ENCODE data around the gene IRF1. TPM values are rescaled to one million over a fixed set of nuclear protein-coding genes. Genes with fewer than 3 reads are reported as not detected.
A peak's percentile ranks its signal among the peaks of the same experiment; 100 is the strongest.

The IRF1 gene
- total RNA-seq, 2 donors from 2014 or later, result 351 to 512 TPM

- Mint-ChIP-seq H3K27ac (peak overlapping the region; percentile 90 to 100), H3K36me3 (no peaks in the 10 kb centered on the region), H3K4me3 (peak overlapping the region; percentile 88), H3K9me3 (no peaks in the 10 kb centered on the region), H3K27me3 (no peaks in the 10 kb centered on the region), H3K4me1 (ENCODE audit: low read depth in 2 of 2) (peaks cover 64 to 75% of the 10 kb centered on the region in 2 donors)
- DNase-seq (ENCODE audit: low spot score), result no peak
- ATAC-seq, result no peak
These were observed 7.0 kb upstream of the IRF1 start for GRCh38 chr5:132497488-132497997.

- ATAC-seq (peak; percentile 80 to 83), DNase-seq (ENCODE audit: low spot score) (peak; percentile 96)
- no peaks in the 10 kb centered on the region for H3K27me3 Mint-ChIP-seq
- no peaks in the 10 kb centered on the region for H3K36me3 Mint-ChIP-seq
- peaks cover 70 to 76% of the 10 kb centered on the region in 2 donors for H3K4me1 Mint-ChIP-seq (ENCODE audit: low read depth in 2 of 2)
- H3K4me3 Mint-ChIP-seq, result peak overlapping the region; percentile 88
- no peaks in the 10 kb centered on the region for H3K9me3 Mint-ChIP-seq
- peak overlapping the region; percentile 90 to 100 for H3K27ac Mint-ChIP-seq
These were observed 6.3 kb upstream of the IRF1 start for GRCh38 chr5:132496631-132497487.

- peak; percentile 93 for DNase-seq (ENCODE audit: low spot score)
- Mint-ChIP-seq H3K27me3 (no peaks in the 10 kb centered on the region), H3K9me3 (no peaks in the 10 kb centered on the region), H3K36me3 (no peaks in the 10 kb centered on the region), H3K4me1 (ENCODE audit: low read depth in 2 of 2) (peaks cover 73 to 81% of the 10 kb centered on the region in 2 donors), H3K27ac (peak overlapping the region; percentile 90 to 100), H3K4me3 (peak overlapping the region; percentile 88)
- peak; percentile 73 to 79 for ATAC-seq
These were observed 5.6 kb upstream of the IRF1 start for GRCh38 chr5:132496191-132496630.

GRCh38 chr5:132495667-132496190, 5.2 kb upstream of the IRF1 start:
- DNase-seq (ENCODE audit: low spot score) (peak; percentile 95), ATAC-seq (peak; percentile 69 to 79)
- peaks cover 71 to 79% of the 10 kb centered on the region in 2 donors for H3K4me1 Mint-ChIP-seq (ENCODE audit: low read depth in 2 of 2)
- H3K9me3 Mint-ChIP-seq, result no peaks in the 10 kb centered on the region
- H3K4me3 Mint-ChIP-seq, result peak overlapping the region; percentile 88
- peak overlapping the region; percentile 90 to 100 for H3K27ac Mint-ChIP-seq
- H3K27me3 Mint-ChIP-seq, result no peaks in the 10 kb centered on the region
- no peaks in the 10 kb centered on the region for H3K36me3 Mint-ChIP-seq

GRCh38 chr5:132493821-132494220, 3.2 kb upstream of the IRF1 start:
- no peak for ATAC-seq
- H3K27me3 Mint-ChIP-seq, result no peaks in the 10 kb centered on the region

GRCh38 chr5:132493241-132493640, 2.7 kb upstream of the IRF1 start:
- Mint-ChIP-seq H3K27ac (peak overlapping the region; percentile 90 to 100), H3K4me1 (ENCODE audit: low read depth in 2 of 2) (peaks cover 59 to 60% of the 10 kb centered on the region in 2 donors), H3K9me3 (no peaks in the 10 kb centered on the region), H3K4me3 (peak overlapping the region; percentile 75), H3K36me3 (peaks cover 14% of the 10 kb centered on the region), H3K27me3 (no peaks in the 10 kb centered on the region)
- DNase-seq (ENCODE audit: low spot score) (no peak), ATAC-seq (no peak)

More at GRCh38 chr5:132493821-132494220, 3.2 kb upstream of the IRF1 start:
- Mint-ChIP-seq H3K9me3 (no peaks in the 10 kb centered on the region), H3K4me1 (ENCODE audit: low read depth in 2 of 2) (peaks cover 58 to 64% of the 10 kb centered on the region in 2 donors), H3K4me3 (peak overlapping the region; percentile 75), H3K36me3 (peaks cover 9% of the 10 kb centered on the region), H3K27ac (peak overlapping the region; percentile 90 to 100)
- no peak for DNase-seq (ENCODE audit: low spot score)

GRCh38 chr5:132492386-132493125, 2.0 kb upstream of the IRF1 start:
- peak overlapping the region; percentile 93 for H3K4me3 Mint-ChIP-seq
- H3K4me1 Mint-ChIP-seq (ENCODE audit: low read depth in 2 of 2), result peaks cover 61 to 66% of the 10 kb centered on the region in 2 donors
- H3K27ac Mint-ChIP-seq, result peak overlapping the region; percentile 90 to 100
- no peaks in the 10 kb centered on the region for H3K9me3 Mint-ChIP-seq
- H3K36me3 Mint-ChIP-seq, result peaks cover 21% of the 10 kb centered on the region
- no peak for DNase-seq (ENCODE audit: low spot score)
- no peaks in the 10 kb centered on the region for H3K27me3 Mint-ChIP-seq
- ATAC-seq, result no peak

GRCh38 chr5:132491368-132492364, 1.1 kb upstream of the IRF1 start:
- Mint-ChIP-seq H3K36me3 (peaks cover 28% of the 10 kb centered on the region), H3K4me3 (peak overlapping the region; percentile 93), H3K9me3 (no peaks in the 10 kb centered on the region), H3K27ac (peak overlapping the region; percentile 90 to 100), H3K27me3 (no peaks in the 10 kb centered on the region), H3K4me1 (ENCODE audit: low read depth in 2 of 2) (peaks cover 64 to 66% of the 10 kb centered on the region in 2 donors)
- DNase-seq (ENCODE audit: low spot score), result no peak
- ATAC-seq, result peak; percentile 22 to 37

GRCh38 chr5:132489871-132490483, 596 bp downstream of the IRF1 start:
- H3K36me3 Mint-ChIP-seq, result peaks cover 42% of the 10 kb centered on the region
- H3K27me3 Mint-ChIP-seq, result no peaks in the 10 kb centered on the region

GRCh38 chr5:132489051-132489770, 1.4 kb downstream of the IRF1 start:
- Mint-ChIP-seq H3K27me3 (no peaks in the 10 kb centered on the region), H3K36me3 (peaks cover 49% of the 10 kb centered on the region), H3K27ac (peak overlapping the region; percentile 90 to 100), H3K4me1 (ENCODE audit: low read depth in 2 of 2) (peaks cover 69 to 78% of the 10 kb centered on the region in 2 donors), H3K4me3 (peak overlapping the region; percentile 97), H3K9me3 (no peaks in the 10 kb centered on the region)
- DNase-seq (ENCODE audit: low spot score), result no peak
- ATAC-seq, result no peak

More at GRCh38 chr5:132489871-132490483, 596 bp downstream of the IRF1 start:
- ATAC-seq (peak in 1 of 2 donors; percentile 34), DNase-seq (ENCODE audit: low spot score) (no peak)
- Mint-ChIP-seq H3K9me3 (no peaks in the 10 kb centered on the region), H3K4me3 (peak overlapping the region; percentile 97), H3K27ac (peak overlapping the region; percentile 90 to 100), H3K4me1 (ENCODE audit: low read depth in 2 of 2) (peaks cover 71 to 78% of the 10 kb centered on the region in 2 donors)

GRCh38 chr5:132488590-132488989, 2.0 kb downstream of the IRF1 start:
- DNase-seq (ENCODE audit: low spot score), result no peak
- Mint-ChIP-seq H3K36me3 (peaks cover 55% of the 10 kb centered on the region), H3K9me3 (no peaks in the 10 kb centered on the region), H3K27ac (peak overlapping the region; percentile 90 to 100), H3K27me3 (no peaks in the 10 kb centered on the region), H3K4me3 (peak overlapping the region; percentile 97), H3K4me1 (ENCODE audit: low read depth in 2 of 2) (peaks cover 69 to 78% of the 10 kb centered on the region in 2 donors)
- no peak for ATAC-seq

All from natural killer cell treated with Interleukin-12 subunit alpha and Interleukin-12 subunit beta and Interleukin-15 and Interleukin-18, amount 100 ng/mL, for 72 hours (primary cell).